Stimulated activated naive CD8-positive, alpha-beta T cell treated with anti-CD3 and anti-CD28 coated beads, Interleukin-15, amount 100 ng/mL, for 72 hours (primary cell): Measurements from ENCODE around the gene SKOR1.

Experiments
- ATAC-seq: fragments of 150-1000 bp; cut with Tn5 transposase; 2 replicates; pipeline ENCODE4 v1.10.0; 2021; ENCODE audit warnings: mild to moderate bottlenecking, moderate library complexity
- DNase-seq, 2 donors: peaks; one replicate each; pipeline ENCODE4 v3.0.0; 2021 to 2022
- H3K27ac Mint-ChIP-seq, 2 donors: one replicate each; pipeline ENCODE4 v1.8.0; 2022; ENCODE audit warnings: mild to moderate bottlenecking in 2 of 2, mixed read lengths in 2 of 2, moderate library complexity in 2 of 2
- H3K27me3 Mint-ChIP-seq: one replicate; pipeline ENCODE4 v1.8.0; 2022; ENCODE audit warnings: mixed read lengths
- H3K4me1 Mint-ChIP-seq: one replicate; pipeline ENCODE4 v1.8.0; 2022; ENCODE audit warnings: mild to moderate bottlenecking, mixed read lengths
- H3K4me3 Mint-ChIP-seq, 2 donors: one replicate each; pipeline ENCODE4 v1.8.0; 2022; ENCODE audit warnings: mild to moderate bottlenecking in 2 of 2, mixed read lengths in 2 of 2, moderate library complexity in 1 of 2
- H3K9me3 Mint-ChIP-seq, 2 donors: one replicate each; pipeline ENCODE4 v1.8.0; 2022; ENCODE audit warnings: mixed read lengths in 2 of 2

Gene SKOR1

DNA sequence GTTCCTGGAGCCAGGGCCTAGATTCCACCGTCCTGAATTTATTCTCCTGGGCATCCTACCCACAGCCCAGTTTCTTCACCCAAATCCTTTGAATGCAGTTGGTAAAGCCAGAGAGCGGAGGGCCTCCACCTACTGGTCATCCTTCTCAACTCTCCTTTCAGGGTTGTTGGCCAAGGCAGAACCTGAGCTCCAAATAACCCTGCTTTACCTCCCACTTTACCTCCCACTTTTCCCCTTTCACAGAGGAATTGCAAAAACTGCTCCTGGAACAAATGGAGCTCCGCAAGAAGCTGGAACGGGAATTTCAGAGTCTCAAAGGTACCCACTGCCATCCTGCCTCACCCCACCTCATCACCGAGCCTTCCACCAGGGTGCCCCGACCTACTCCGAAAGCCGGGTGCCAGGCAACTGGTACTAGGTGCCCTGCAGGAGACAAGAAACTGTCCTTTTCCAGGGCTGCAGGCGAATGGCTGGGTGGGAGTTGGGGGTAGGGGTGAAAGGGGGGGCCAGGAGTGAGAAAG lies 6.8 kb downstream of the SKOR1 start:
- ATAC-seq (no peak), DNase-seq (peak in 1 of 2 donors; percentile 18)
- Mint-ChIP-seq H3K27me3 (peaks cover 91% of the 10 kb centered on the region), H3K9me3 (no peaks in the 10 kb centered on the region), H3K4me1 (peaks cover 75% of the 10 kb centered on the region), H3K4me3 (no peak overlapping the region), H3K27ac (no peak overlapping the region)

DNA sequence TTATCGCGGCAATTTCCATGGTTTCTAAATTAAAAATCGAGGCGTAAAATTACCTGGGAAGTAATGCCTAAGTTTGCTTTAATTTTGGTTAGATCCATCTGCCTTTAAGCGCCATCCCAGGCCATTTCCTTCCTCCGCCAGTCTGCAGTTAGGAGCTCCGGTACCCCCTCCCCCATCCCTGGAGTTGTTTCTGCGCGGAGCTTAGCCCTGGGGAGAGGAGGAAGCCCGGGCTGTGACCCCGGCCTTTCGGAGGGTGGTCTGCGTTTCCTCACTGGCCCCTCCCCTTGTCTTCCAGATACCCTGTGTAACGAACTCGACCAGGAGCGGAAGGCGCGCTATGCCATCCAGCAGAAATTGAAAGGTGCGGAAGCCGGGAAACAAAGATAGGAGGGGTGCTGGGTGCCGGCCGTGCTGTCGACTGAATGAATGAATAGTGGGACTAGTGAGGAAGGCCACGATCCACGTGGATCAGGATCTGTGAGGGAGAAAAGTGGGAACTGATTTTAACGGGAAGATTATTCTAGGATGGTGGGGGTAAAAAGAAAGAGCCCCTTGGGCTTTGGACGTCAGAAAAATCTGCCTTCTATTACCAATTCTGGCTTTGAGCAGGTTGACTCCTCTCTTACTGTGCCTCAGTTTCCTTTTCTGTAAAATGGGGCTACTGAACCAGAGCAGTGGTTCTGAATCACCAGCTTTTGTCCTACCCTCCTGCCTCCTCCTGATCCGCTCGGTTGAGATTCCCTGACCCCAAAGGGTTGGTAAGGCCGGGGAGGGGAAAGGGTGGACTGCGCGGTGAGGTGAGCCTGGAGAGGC lies 7.8 kb downstream of the SKOR1 start:
- Mint-ChIP-seq H3K27ac (no peak overlapping the region), H3K27me3 (peaks cover 98% of the 10 kb centered on the region), H3K4me1 (peaks cover 72% of the 10 kb centered on the region), H3K4me3 (peak overlapping the region; percentile 73 to 88), H3K9me3 (no peaks in the 10 kb centered on the region)
- ATAC-seq = no peak
- no peak for DNase-seq

DNA sequence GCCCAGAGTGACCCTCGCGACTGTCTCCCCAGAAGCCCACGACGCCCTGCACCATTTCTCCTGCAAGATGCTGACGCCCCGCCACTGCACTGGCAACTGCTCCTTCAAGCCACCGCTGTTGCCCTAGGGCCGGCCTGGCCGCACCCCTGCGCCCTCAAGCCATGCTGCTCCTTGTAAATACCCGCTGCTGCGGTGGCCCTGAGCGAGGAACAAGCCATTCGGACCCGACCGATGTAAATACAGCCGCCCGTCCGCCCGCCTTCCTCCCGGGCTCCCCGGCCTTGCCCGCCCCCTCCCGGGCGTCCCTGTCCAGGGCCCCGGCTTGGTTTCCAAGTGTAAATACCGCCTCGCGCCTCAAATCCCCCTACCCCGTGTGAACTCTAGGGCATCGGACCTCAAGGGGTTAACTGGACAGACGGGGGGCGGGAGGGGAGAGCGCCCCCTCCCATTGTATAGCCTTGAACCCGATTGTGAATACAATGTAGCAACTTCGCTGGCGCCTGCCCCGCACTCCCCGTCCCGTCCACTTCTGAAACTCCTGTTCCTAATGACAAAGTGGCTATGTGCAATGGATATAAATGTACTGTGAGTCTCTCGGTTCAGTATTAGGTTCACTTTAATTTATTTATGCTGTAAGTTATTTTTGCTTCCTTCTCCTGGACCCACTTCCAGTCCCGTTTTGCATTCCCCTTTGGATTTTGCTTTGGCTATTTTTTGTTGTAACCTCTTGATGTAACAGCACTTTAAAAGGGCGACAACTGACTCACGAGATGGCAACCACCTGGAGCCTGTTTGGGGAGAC lies 8.6 kb downstream of the SKOR1 start:
- Mint-ChIP-seq H3K27me3 (peaks cover 95% of the 10 kb centered on the region), H3K4me3 (peak overlapping the region; percentile 73 to 88), H3K9me3 (no peaks in the 10 kb centered on the region), H3K27ac (no peak overlapping the region), H3K4me1 (peaks cover 71% of the 10 kb centered on the region)
- DNase-seq (peak; percentile 44 to 51), ATAC-seq (peak; percentile 73)

- H3K27ac Mint-ChIP-seq = no peak overlapping the region
- peaks cover 72% of the 10 kb centered on the region for H3K4me1 Mint-ChIP-seq
- peak overlapping the region; percentile 73 to 88 for H3K4me3 Mint-ChIP-seq
- peaks cover 87% of the 10 kb centered on the region for H3K27me3 Mint-ChIP-seq
- DNase-seq = peak in 1 of 2 donors; percentile 14
- ATAC-seq = no peak
- no peaks in the 10 kb centered on the region for H3K9me3 Mint-ChIP-seq
Observed at GRCh38 chr15:67834581-67835296, 9.4 kb downstream of the SKOR1 start.

GRCh38 chr15:67835297-67836133 lies 10.2 kb downstream of the SKOR1 start:
- no peaks in the 10 kb centered on the region for H3K9me3 Mint-ChIP-seq
- peaks cover 79% of the 10 kb centered on the region for H3K27me3 Mint-ChIP-seq
- DNase-seq (peak in 1 of 2 donors; percentile 27), ATAC-seq (no peak)
- H3K27ac Mint-ChIP-seq = no peak overlapping the region
- H3K4me1 Mint-ChIP-seq = peaks cover 71% of the 10 kb centered on the region
- peak overlapping the region; percentile 73 to 88 for H3K4me3 Mint-ChIP-seq

DNA sequence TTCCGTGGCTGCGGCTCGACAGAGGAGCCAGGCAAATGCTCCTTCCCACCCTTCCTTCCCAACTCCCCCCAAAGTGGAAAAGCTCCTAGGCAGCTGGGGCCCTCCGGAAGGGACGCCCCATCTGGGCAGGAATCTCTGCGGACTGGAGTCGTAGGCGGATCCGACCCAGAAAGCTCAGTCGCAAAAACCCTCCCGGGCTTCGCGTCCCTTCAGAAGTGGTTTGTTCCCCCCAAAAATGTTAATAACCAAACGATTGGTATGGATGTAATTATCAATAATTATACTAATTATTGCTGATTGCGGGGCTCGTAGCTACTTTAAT lies 10.8 kb downstream of the SKOR1 start:
- Mint-ChIP-seq H3K27ac (no peak overlapping the region), H3K4me3 (peak overlapping the region; percentile 73 to 88), H3K9me3 (no peaks in the 10 kb centered on the region), H3K4me1 (peaks cover 70% of the 10 kb centered on the region), H3K27me3 (peaks cover 73% of the 10 kb centered on the region)
- DNase-seq = no peak
- no peak for ATAC-seq

GRCh38 chr15:67836477-67836876 lies 11.2 kb downstream of the SKOR1 start:
- Mint-ChIP-seq H3K9me3 (no peaks in the 10 kb centered on the region), H3K4me3 (peak overlapping the region; percentile 73 to 88), H3K27me3 (peaks cover 69% of the 10 kb centered on the region), H3K4me1 (peaks cover 74% of the 10 kb centered on the region), H3K27ac (no peak overlapping the region)
- peak; percentile 46 to 53 for DNase-seq
- ATAC-seq = no peak

- no peak for DNase-seq
- Mint-ChIP-seq H3K4me3 (no peak overlapping the region), H3K27me3 (peaks cover 64% of the 10 kb centered on the region), H3K9me3 (no peaks in the 10 kb centered on the region), H3K27ac (no peak overlapping the region), H3K4me1 (peaks cover 75% of the 10 kb centered on the region)
- no peak for ATAC-seq
Observed at GRCh38 chr15:67836955-67837354, 11.6 kb downstream of the SKOR1 start.

DNA sequence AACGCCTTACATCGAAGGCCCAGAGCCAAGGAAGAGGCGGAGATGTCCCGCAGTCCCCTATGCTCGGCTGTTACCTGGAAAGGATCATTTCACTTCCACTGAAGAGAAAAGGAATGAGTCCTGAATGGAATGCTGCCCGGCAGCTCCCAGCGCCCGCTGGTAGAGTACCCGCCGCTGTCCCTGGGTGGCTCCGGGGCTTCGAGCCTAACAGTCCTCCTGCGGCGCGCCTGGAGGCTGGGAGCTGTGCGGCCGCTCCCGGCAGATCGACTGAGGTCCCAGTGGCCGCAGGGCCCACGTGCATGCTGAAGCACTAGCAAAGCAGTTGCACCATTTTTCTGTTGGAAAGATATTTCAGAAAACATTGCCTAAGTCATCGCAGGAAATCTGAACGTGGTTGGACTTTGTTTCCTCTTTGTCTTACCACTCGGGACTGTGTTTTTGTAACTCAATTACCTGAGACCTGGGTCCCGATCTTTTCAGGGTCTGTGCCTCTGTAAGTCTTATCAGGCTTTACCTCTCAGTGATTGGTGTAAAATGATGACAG lies 13.6 kb downstream of the SKOR1 start:
- Mint-ChIP-seq H3K27ac (no peak overlapping the region), H3K4me1 (peaks cover 58% of the 10 kb centered on the region), H3K4me3 (peak overlapping the region; percentile 69 to 95), H3K27me3 (peaks cover 45% of the 10 kb centered on the region), H3K9me3 (no peaks in the 10 kb centered on the region)
- ATAC-seq = no peak
- no peak for DNase-seq

DNA sequence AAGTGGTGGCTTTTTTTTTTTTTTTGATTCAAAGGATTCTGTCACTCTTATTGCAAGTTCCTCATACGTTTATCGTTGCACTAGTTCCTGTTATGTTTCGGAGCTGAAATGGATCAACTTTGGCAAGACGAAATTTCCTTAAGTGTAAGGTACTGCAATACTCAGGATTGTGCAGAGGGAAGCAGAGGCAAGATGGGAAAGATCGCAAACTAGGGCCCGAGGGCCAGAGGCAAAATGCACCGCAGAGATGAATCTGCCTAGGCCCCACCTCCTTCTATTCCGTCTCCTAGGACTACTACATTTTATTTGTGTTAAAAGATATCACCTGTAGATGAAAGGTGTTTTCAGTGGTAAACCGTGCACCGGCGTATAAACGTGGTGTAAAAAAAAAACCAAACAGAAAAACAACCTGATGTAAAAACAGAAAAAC lies 14.2 kb downstream of the SKOR1 start:
- peak in 1 of 2 donors; percentile 54 for DNase-seq
- Mint-ChIP-seq H3K27ac (peak overlapping the region; percentile 98 to 99), H3K4me1 (peaks cover 51% of the 10 kb centered on the region), H3K27me3 (peaks cover 39% of the 10 kb centered on the region), H3K4me3 (peak overlapping the region; percentile 93 to 95), H3K9me3 (no peaks in the 10 kb centered on the region)
- ATAC-seq = peak; percentile 32

DNA sequence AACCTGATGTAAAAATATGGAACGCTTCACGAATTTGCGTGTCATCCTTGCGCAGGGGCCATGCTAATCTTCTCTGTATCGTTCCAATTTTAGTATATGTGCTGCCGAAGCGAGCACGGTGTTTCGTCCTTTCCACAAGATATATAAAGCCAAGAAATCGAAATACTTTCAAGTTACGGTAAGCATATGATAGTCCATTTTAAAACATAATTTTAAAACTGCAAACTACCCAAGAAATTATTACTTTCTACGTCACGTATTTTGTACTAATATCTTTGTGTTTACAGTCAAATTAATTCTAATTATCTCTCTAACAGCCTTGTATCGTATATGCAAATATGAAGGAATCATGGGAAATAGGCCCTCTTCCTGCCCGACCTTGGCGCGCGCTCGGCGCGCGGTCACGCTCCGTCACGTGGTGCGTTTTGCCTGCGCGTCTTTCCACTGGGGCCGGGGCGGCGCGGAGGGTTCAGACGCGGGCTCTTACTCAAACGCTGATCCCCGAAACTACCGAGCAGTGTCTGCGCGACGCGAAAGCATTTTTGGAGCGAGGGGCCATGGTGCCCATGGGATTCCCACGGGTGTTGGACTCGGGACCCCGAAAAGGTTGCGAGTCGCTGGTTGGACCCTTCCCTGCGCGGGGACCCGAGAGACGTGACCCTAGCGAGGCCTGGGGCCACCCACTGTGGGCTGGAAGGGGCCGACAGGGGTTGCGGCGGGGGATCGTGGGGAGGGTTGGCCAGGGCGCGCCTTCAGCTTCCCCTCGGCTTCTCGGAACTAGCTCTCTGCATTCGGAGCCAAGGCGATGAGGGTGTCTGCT lies 14.8 kb downstream of the SKOR1 start, which contains the start of gene RNU6-1:
Gene RNU6-1 (minus strand): TSS at position 117 of the 820 bp plus-strand sequence.
- DNase-seq (peak; percentile 94 to 96), ATAC-seq (peak; percentile 94)
- Mint-ChIP-seq H3K4me1 (peaks cover 45% of the 10 kb centered on the region), H3K27me3 (peaks cover 33% of the 10 kb centered on the region), H3K4me3 (peak within 1 kb of the TSS; percentile 93 to 95), H3K27ac (peak within 1 kb of the TSS; percentile 98 to 99), H3K9me3 (no peaks in the 10 kb centered on the region)

GRCh38 chr15:67840749-67841512 lies 15.6 kb downstream of the SKOR1 start:
- ATAC-seq = no peak
- peaks cover 37% of the 10 kb centered on the region for H3K4me1 Mint-ChIP-seq
- DNase-seq = peak in 1 of 2 donors; percentile 18
- H3K9me3 Mint-ChIP-seq = no peaks in the 10 kb centered on the region
- peak overlapping the region; percentile 98 to 99 for H3K27ac Mint-ChIP-seq
- H3K27me3 Mint-ChIP-seq = peaks cover 25% of the 10 kb centered on the region
- peak overlapping the region; percentile 93 to 95 for H3K4me3 Mint-ChIP-seq

DNA sequence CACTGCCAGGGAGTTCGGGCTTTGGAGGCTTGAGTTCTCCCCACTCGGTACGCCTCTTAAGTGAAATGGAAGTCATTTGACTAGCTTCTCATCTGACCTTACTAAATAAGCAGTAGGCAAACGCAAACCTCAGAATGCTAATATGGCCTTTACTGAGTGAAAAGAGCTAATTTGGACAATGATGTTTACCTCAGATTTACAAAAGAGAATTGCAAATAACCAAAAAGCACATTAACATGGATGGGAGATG lies 16.1 kb downstream of the SKOR1 start:
- no peak overlapping the region for H3K27ac Mint-ChIP-seq
- DNase-seq (no peak), ATAC-seq (no peak)
- peaks cover 20% of the 10 kb centered on the region for H3K27me3 Mint-ChIP-seq
- peaks cover 32% of the 10 kb centered on the region for H3K4me1 Mint-ChIP-seq
- peak overlapping the region; percentile 81 to 95 for H3K4me3 Mint-ChIP-seq
- H3K9me3 Mint-ChIP-seq = no peaks in the 10 kb centered on the region
